Measurements from ENCODE around the gene KRT80.

The KRT80 gene

DNA sequence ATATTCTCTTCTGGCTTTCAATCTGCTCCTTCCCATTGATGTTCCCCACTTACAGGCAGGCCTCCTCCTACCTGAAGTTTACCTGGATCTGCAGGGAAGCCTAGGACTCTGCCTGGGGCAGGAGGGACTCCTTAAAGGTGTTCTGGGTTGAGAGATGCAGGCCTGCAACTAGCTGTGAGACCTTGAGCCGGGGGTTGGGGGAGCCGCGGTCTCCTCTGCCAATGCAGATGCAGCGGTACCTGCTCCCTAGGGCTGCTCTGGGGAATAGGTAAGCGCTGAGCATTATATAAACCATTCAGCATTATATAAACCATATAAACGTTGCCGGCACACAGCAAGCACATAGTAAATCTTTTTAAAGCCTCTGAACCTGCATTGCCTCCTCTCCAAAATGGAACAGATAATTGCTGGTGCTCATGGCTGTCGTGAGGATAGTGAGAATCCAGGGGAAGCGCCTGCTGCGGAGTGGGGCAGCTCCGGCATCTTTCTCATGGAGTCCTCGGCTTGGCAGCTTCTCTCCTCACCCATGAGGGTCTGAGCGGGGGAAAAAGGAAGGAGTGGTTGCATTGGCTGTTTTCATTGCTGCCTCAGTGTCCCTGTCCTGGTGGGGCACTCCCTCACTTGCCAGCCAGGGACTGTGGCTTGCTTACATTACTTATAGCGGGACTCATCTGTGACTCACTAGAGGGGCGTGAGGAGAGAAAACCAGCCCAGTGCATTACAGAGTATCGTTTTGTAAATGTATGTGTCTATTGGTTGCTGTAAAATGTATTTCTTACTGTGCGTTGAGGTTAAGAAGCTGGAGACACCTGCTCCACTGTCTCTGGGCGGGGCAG is 12.5 kb upstream of the KRT80 start:
- H3K4me1 ChIP-seq (ENCODE audit: control insufficient read depth in 1 of 2, insufficient read depth in 2 of 2, low read length in 2 of 2): peaks cover 49 to 53% of the 10 kb centered on the region in 2 experiments
- no CpG with 5 or more reads among the region's 18 CpGs for WGBS (ENCODE audit: extremely low coverage, insufficient coverage, insufficient read length)
- no peak overlapping the region for H3K4me2 ChIP-seq (ENCODE audit: low read length)
- peak overlapping the region; percentile 80 for H4K91ac ChIP-seq (ENCODE audit: low read depth, low read length)
- H4K8ac ChIP-seq (ENCODE audit: low read depth, low read length): peak overlapping the region; percentile 34
- H3K4me3 ChIP-seq (ENCODE audit: low read depth, low read length): no peak overlapping the region
- peak overlapping the region; percentile 41 for H3K27ac ChIP-seq (ENCODE audit: low read depth, low read length)
- H3K9ac ChIP-seq (ENCODE audit: low read length): no peak overlapping the region
- H3K36me3 ChIP-seq (ENCODE audit: control insufficient read depth in 1 of 2, insufficient read depth in 2 of 2, low read length in 2 of 2): no peaks in the 10 kb centered on the region
- H2AK5ac ChIP-seq (ENCODE audit: low read length): peak overlapping the region; percentile 21
- H3K18ac ChIP-seq (ENCODE audit: low read length): peak overlapping the region; percentile 57
- H2BK120ac ChIP-seq (ENCODE audit: insufficient read depth, low read length, poor library complexity): peak overlapping the region; percentile 69
- no peaks in the 10 kb centered on the region for H3K27me3 ChIP-seq (ENCODE audit: insufficient read depth, low read length)
- H4K12ac ChIP-seq (ENCODE audit: low read depth, low read length): no peak overlapping the region
- peak overlapping the region; percentile 26 for H3K14ac ChIP-seq (ENCODE audit: low read length)
- H2BK12ac ChIP-seq (ENCODE audit: low read length): peak overlapping the region; percentile 56
- H3K79me2 ChIP-seq (ENCODE audit: control insufficient read depth, insufficient read depth, low read length, poor library complexity): no peaks in the 10 kb centered on the region
- H2BK5ac ChIP-seq (ENCODE audit: low read depth, low read length, poor library complexity): peak overlapping the region; percentile 25
- H3K9me3 ChIP-seq (ENCODE audit: insufficient read depth, low read depth, low read length): peaks cover 2% of the 10 kb centered on the region
- peaks cover 45% of the 10 kb centered on the region for H3K79me1 ChIP-seq (ENCODE audit: low read length)
- no peak overlapping the region for H2AFZ ChIP-seq (ENCODE audit: insufficient read depth, low read length, poor library complexity)
- H3K4ac ChIP-seq (ENCODE audit: low read depth, low read length): no peak overlapping the region
- H3K23ac ChIP-seq (ENCODE audit: low read length): no peak overlapping the region
- DNase-seq: no peak

GRCh38 chr12:52203079-52203921 is 11.5 kb upstream of the KRT80 start:
- H3K9me3 ChIP-seq (ENCODE audit: insufficient read depth, low read depth, low read length): peaks cover 2% of the 10 kb centered on the region
- peak overlapping the region; percentile 57 for H3K18ac ChIP-seq (ENCODE audit: low read length)
- no peaks in the 10 kb centered on the region for H3K36me3 ChIP-seq (ENCODE audit: control insufficient read depth in 1 of 2, insufficient read depth in 2 of 2, low read length in 2 of 2)
- no peak overlapping the region for H3K4me3 ChIP-seq (ENCODE audit: low read depth, low read length)
- peak overlapping the region; percentile 69 for H2BK120ac ChIP-seq (ENCODE audit: insufficient read depth, low read length, poor library complexity)
- H4K91ac ChIP-seq (ENCODE audit: low read depth, low read length): peak overlapping the region; percentile 80
- peak overlapping the region; percentile 12 for H3K4me2 ChIP-seq (ENCODE audit: low read length)
- peaks cover 54% of the 10 kb centered on the region for H3K79me1 ChIP-seq (ENCODE audit: low read length)
- H2AFZ ChIP-seq (ENCODE audit: insufficient read depth, low read length, poor library complexity): no peak overlapping the region
- peak overlapping the region; percentile 26 for H3K14ac ChIP-seq (ENCODE audit: low read length)
- H2BK5ac ChIP-seq (ENCODE audit: low read depth, low read length, poor library complexity): peak overlapping the region; percentile 25
- H3K27ac ChIP-seq (ENCODE audit: low read depth, low read length): peak overlapping the region; percentile 41
- peaks cover 58 to 63% of the 10 kb centered on the region in 2 experiments for H3K4me1 ChIP-seq (ENCODE audit: control insufficient read depth in 1 of 2, insufficient read depth in 2 of 2, low read length in 2 of 2)
- no peak overlapping the region for H3K4ac ChIP-seq (ENCODE audit: low read depth, low read length)
- no peak overlapping the region for H3K23ac ChIP-seq (ENCODE audit: low read length)
- H3K9ac ChIP-seq (ENCODE audit: low read length): no peak overlapping the region
- H4K12ac ChIP-seq (ENCODE audit: low read depth, low read length): no peak overlapping the region
- peak; percentile 76 for DNase-seq
- peak overlapping the region; percentile 56 for H2BK12ac ChIP-seq (ENCODE audit: low read length)
- peak overlapping the region; percentile 34 for H4K8ac ChIP-seq (ENCODE audit: low read depth, low read length)
- no peaks in the 10 kb centered on the region for H3K27me3 ChIP-seq (ENCODE audit: insufficient read depth, low read length)
- WGBS (ENCODE audit: extremely low coverage, insufficient coverage, insufficient read length): no CpG with 5 or more reads among the region's 19 CpGs
- H2AK5ac ChIP-seq (ENCODE audit: low read length): peak overlapping the region; percentile 32
- peaks cover 3% of the 10 kb centered on the region for H3K79me2 ChIP-seq (ENCODE audit: control insufficient read depth, insufficient read depth, low read length, poor library complexity)

GRCh38 chr12:52202361-52203078 is 10.7 kb upstream of the KRT80 start:
- peak overlapping the region; percentile 43 for H2AK5ac ChIP-seq (ENCODE audit: low read length)
- no peak overlapping the region for H2AFZ ChIP-seq (ENCODE audit: insufficient read depth, low read length, poor library complexity)
- H3K14ac ChIP-seq (ENCODE audit: low read length): peak overlapping the region; percentile 63
- peaks cover 53 to 60% of the 10 kb centered on the region in 2 experiments for H3K4me1 ChIP-seq (ENCODE audit: control insufficient read depth in 1 of 2, insufficient read depth in 2 of 2, low read length in 2 of 2)
- no CpG with 5 or more reads among the region's 18 CpGs for WGBS (ENCODE audit: extremely low coverage, insufficient coverage, insufficient read length)
- H2BK120ac ChIP-seq (ENCODE audit: insufficient read depth, low read length, poor library complexity): peak overlapping the region; percentile 31
- peak overlapping the region; percentile 11 for H3K27ac ChIP-seq (ENCODE audit: low read depth, low read length)
- no peak overlapping the region for H3K9ac ChIP-seq (ENCODE audit: low read length)
- peak overlapping the region; percentile 53 for H4K91ac ChIP-seq (ENCODE audit: low read depth, low read length)
- peak overlapping the region; percentile 22 for H3K4ac ChIP-seq (ENCODE audit: low read depth, low read length)
- H4K8ac ChIP-seq (ENCODE audit: low read depth, low read length): peak overlapping the region; percentile 34
- no peak for DNase-seq
- no peak overlapping the region for H3K4me3 ChIP-seq (ENCODE audit: low read depth, low read length)
- H3K9me3 ChIP-seq (ENCODE audit: insufficient read depth, low read depth, low read length): no peaks in the 10 kb centered on the region
- H2BK12ac ChIP-seq (ENCODE audit: low read length): peak overlapping the region; percentile 67
- H2BK5ac ChIP-seq (ENCODE audit: low read depth, low read length, poor library complexity): peak overlapping the region; percentile 64
- H3K36me3 ChIP-seq (ENCODE audit: control insufficient read depth in 1 of 2, insufficient read depth in 2 of 2, low read length in 2 of 2): no peaks in the 10 kb centered on the region
- H3K4me2 ChIP-seq (ENCODE audit: low read length): no peak overlapping the region
- H3K79me2 ChIP-seq (ENCODE audit: control insufficient read depth, insufficient read depth, low read length, poor library complexity): peaks cover 3% of the 10 kb centered on the region
- H3K18ac ChIP-seq (ENCODE audit: low read length): peak overlapping the region; percentile 80
- H3K23ac ChIP-seq (ENCODE audit: low read length): no peak overlapping the region
- H4K12ac ChIP-seq (ENCODE audit: low read depth, low read length): no peak overlapping the region
- H3K27me3 ChIP-seq (ENCODE audit: insufficient read depth, low read length): no peaks in the 10 kb centered on the region
- peaks cover 59% of the 10 kb centered on the region for H3K79me1 ChIP-seq (ENCODE audit: low read length)

DNA sequence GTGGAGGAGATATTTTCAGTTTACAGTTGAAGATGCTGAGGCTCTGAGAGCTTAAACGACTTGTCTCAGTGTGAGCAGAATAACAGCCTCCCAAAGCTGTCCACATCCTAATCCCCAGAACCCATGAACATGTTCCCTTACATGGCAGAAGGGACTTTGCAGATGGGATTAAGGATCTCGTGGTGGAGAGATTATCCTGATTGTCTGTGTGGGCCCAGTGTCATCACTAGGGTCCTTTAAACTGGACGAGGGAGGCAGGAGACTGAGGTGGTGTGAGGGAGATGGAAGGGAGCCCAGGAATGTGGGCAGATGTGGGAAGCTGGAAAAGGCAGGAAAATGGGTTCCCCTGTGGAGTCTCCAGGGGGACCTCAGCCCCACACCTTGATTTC is 9.6 kb upstream of the KRT80 start:
- no peak overlapping the region for H3K23ac ChIP-seq (ENCODE audit: low read length)
- H3K4ac ChIP-seq (ENCODE audit: low read depth, low read length): peak overlapping the region; percentile 65
- H3K18ac ChIP-seq (ENCODE audit: low read length): peak overlapping the region; percentile 82
- peak overlapping the region; percentile 81 for H2BK120ac ChIP-seq (ENCODE audit: insufficient read depth, low read length, poor library complexity)
- H3K36me3 ChIP-seq (ENCODE audit: control insufficient read depth in 1 of 2, insufficient read depth in 2 of 2, low read length in 2 of 2): no peaks in the 10 kb centered on the region
- no CpG with 5 or more reads among the region's 3 CpGs for WGBS (ENCODE audit: extremely low coverage, insufficient coverage, insufficient read length)
- peak overlapping the region; percentile 75 for H3K14ac ChIP-seq (ENCODE audit: low read length)
- H3K4me2 ChIP-seq (ENCODE audit: low read length): no peak overlapping the region
- peak overlapping the region; percentile 94 for H2BK12ac ChIP-seq (ENCODE audit: low read length)
- no peak overlapping the region for H3K4me3 ChIP-seq (ENCODE audit: low read depth, low read length)
- H4K8ac ChIP-seq (ENCODE audit: low read depth, low read length): peak overlapping the region; percentile 44
- no peaks in the 10 kb centered on the region for H3K9me3 ChIP-seq (ENCODE audit: insufficient read depth, low read depth, low read length)
- peak overlapping the region; percentile 83 for H2AK5ac ChIP-seq (ENCODE audit: low read length)
- H2BK5ac ChIP-seq (ENCODE audit: low read depth, low read length, poor library complexity): peak overlapping the region; percentile 62
- H4K12ac ChIP-seq (ENCODE audit: low read depth, low read length): no peak overlapping the region
- peaks cover 47 to 53% of the 10 kb centered on the region in 2 experiments for H3K4me1 ChIP-seq (ENCODE audit: control insufficient read depth in 1 of 2, insufficient read depth in 2 of 2, low read length in 2 of 2)
- H3K9ac ChIP-seq (ENCODE audit: low read length): no peak overlapping the region
- peak overlapping the region; percentile 94 for H4K91ac ChIP-seq (ENCODE audit: low read depth, low read length)
- no peaks in the 10 kb centered on the region for H3K27me3 ChIP-seq (ENCODE audit: insufficient read depth, low read length)
- no peak for DNase-seq
- H3K27ac ChIP-seq (ENCODE audit: low read depth, low read length): peak overlapping the region; percentile 35
- H3K79me1 ChIP-seq (ENCODE audit: low read length): peaks cover 56% of the 10 kb centered on the region
- peaks cover 3% of the 10 kb centered on the region for H3K79me2 ChIP-seq (ENCODE audit: control insufficient read depth, insufficient read depth, low read length, poor library complexity)
- H2AFZ ChIP-seq (ENCODE audit: insufficient read depth, low read length, poor library complexity): peak overlapping the region; percentile 33

All from trophoblast cell (in vitro differentiated cells and primary cell).